Stimulated activated CD8-positive, alpha-beta memory T cell treated with anti-CD3 and anti-CD28 coated beads, Interleukin-15, amount 100 ng/mL, for 48 hours (primary cell): ENCODE results near the gene SAMD10.
"Not testable (repeated sequence)": the region's sequence is repeated elsewhere in the genome, so short reads cannot be mapped to it uniquely, and the experiment has no call there.

Experiments used
- DNase-seq, 2 donors: peaks; one replicate each; pipeline ENCODE4 v3.0.0-alpha.2; 2020; ENCODE audit warnings: low read depth in 2 of 2

Gene SAMD10

GRCh38 chr20:64001607-64002011 is 22.2 kb upstream of the SAMD10 start:
- no peak for DNase-seq

DNA sequence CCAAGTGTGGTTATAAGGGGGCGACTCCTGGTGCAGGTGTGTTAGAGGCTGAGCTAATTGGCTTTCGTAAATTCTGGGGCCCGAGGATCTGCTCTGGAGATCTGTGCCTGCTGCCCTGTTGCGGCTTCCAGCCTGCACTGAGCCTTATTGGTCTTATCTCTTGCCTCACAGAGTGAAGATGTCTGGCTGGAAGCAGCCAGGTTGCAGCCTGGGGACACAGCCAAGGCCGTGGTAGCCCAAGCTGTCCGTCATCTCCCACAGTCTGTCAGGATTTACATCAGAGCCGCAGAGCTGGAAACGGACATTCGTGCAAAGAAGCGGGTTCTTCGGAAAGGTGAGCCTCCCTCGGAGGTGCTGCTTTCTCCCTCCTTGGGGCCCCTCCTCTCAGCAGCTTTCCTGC is 21.5 kb upstream of the SAMD10 start:
- DNase-seq = no peak

GRCh38 chr20:63982937-63983336 is 3.5 kb upstream of the SAMD10 start:
- no peak for DNase-seq

DNA sequence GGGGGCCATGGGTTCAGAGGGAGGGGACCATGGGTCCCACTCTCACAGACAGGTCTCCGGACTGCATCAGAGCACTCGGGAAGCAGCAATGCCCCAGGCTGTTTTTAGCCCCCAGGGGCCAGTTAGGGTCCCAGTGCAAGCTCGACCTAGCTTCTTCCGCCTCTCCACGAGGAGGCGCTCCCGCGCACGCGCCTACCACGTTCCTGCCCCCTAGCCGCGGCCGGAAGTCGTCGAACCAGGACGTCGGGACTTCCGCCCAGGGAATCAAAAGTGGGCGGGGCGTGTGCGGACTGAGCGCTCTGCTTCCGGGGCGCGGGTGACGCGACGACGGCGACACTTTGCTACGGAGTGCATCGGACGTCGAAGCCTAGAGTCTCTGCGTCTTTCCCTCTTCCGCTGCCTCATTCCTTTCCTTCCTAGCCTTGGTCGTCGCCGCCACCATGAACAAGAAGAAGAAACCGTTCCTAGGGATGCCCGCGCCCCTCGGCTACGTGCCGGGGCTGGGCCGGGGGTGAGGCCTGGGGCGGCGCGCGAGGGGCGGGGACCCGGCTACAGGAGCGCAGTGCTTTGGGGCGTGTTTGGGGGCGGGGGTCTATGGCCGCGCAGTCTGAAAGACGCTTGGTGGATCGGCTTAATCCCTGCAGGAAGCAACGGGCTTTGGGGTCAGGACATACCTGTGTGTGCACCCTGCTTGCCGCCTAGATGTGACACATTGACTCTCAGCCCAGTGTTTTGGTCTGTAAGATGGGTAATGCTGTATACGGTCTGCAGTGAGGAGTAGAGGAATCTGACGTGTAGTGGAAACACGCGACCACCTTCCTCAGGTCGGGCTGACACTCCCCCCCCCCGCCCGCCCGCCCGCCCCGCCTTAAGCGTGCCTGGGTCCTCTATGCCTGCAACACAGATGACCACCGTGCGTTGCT is 1.6 kb upstream of the SAMD10 start, which contains the start of gene PRPF6:
PRPF6 (plus strand) TSS at position 327 of the 923 bp plus-strand sequence; CDS start at position 441, 114 bp downstream.
- DNase-seq = peak; percentile 93 to 96

DNA sequence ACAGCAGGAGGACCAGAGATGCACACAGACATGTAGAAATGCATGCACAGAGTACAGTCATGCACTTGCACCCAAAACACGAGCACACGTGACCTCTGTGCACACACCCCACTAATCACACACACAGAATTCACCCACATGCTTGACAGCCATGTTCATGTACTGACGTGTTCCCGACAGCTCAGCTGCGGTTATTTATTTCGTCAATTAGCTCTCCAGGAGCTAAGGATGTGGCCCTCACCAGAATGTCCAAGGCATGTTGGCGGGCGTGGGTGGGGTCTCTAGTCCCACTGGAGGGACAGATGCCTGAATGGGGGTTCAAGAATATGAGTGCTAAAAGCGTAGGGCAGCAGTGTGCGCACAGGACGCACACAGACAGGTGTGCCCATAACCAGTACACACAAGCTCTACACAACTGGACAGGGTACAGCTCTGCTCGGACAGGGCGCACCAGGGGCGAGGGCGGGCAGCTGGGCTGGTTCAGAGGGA is 919 bp upstream of the SAMD10 start:
- DNase-seq = peak in 1 of 2 donors; percentile 11

DNA sequence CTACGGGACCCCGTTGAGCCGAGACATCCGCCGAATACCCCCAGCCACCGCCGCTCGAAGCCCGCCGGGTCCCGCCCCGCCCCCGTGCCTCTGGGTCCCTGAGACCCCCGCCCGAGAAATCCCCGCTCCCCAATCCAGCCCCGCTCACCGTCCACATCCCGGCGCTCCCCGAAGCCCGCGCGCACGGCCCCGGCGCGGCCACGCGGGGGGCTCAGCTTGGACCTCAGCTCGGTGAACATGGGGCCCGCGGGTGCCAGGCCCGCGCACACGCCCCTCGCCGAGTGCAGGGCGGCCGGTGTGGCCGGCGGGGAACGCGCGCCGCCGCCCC is 249 bp downstream of the SAMD10 start:
- DNase-seq = no peak

DNA sequence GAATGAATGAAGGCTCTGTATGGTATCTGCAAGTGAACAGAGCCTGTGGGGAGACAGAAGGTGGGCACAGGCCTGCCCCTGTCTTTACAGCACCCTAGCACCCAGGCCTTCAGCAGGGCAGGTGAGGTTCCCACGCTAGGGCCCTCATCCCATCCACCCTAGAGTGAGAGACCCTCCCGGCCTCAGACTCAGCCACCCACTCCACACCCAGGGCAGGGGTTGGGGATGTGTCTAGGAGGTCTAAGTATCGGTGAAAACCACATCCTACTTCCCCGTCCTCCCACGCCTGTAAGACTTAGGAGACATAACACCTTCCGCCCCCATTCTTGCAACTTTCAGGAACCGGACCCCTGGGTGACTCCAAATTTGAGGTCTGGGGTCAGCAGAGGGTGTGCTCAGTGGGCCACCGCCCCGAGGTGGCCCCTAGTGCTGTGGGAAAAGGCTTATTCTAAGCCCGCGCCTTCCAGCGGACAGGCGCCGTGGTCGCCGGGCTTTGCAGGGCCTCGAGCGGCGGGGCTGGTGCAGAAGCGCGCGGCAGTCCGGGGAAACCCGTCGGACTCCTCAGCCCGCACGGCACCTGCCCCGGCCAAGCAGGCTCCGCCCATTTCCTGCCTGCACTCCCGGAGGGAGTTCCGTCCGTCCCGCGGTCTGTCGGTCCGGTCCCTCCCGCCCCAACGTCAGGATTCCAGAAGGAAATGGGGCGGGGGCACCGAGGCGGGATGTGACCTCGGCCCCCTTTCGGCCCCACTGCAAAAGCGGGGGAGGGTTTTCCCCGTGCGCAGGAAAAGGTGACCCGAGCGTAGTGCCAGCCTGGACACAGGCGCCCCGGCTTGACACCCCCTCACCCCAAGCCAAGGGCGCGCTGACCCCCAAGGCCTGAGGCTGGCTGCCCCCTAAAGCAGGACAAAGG is 868 bp downstream of the SAMD10 start:
- DNase-seq = peak; percentile 60 to 76

DNA sequence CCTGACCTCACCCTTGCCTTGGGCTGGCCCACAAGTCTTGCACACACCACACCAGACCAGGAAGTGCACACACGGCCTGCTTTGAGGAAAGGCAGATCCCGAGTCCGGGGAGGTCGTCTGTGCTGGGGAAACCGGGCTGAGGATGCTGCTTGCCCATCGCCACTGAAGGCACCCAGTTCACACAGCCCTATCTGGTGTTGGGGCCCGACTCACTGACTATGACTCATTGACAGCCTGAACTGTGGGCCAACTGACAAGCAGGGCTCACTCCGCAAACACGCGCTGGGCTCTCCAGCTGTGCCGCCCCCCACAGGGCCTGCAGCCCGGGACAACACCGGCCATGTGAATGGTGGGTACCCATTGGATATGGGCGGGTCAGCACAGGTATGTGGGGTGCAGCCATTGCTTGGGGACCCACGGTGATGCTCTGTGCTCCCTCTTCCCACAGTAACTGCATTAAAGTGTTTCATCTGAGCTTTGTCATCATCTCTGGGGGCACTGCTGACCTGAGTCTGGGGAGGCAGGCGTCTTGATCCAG is 1.6 kb downstream of the SAMD10 start:
- DNase-seq = peak; percentile 57 to 72

- no peak for DNase-seq
These were observed 2.3 kb downstream of the SAMD10 start for GRCh38 chr20:63976980-63977738.

DNA sequence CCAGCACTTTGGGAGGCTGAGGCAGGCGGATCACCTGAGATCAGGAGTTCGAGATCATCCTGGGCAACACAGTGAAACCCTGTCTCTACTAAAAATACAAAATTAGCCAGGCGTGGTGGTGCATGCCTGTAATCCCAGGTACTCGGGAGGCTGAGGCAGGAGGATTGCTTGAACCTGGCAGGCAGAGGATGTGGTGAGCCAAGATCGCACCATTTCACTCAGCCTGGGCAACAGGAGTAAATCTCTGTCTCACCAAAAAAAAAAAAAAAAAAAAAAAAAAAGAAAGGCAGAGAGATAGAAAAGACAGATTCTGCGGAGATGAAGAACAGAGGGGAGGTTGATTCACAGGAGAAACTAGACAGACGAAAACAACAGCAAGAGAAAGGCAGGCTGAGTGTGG is 2.9 kb downstream of the SAMD10 start:
- not testable (repeated sequence) for DNase-seq

GRCh38 chr20:63974402-63975200 is 4.8 kb downstream of the SAMD10 start:
- no peak for DNase-seq

- DNase-seq = peak; percentile 53 to 62
These were observed 5.6 kb downstream of the SAMD10 start for GRCh38 chr20:63973636-63974401.

GRCh38 chr20:63973160-63973479 is 6.3 kb downstream of the SAMD10 start:
- no peak for DNase-seq

DNA sequence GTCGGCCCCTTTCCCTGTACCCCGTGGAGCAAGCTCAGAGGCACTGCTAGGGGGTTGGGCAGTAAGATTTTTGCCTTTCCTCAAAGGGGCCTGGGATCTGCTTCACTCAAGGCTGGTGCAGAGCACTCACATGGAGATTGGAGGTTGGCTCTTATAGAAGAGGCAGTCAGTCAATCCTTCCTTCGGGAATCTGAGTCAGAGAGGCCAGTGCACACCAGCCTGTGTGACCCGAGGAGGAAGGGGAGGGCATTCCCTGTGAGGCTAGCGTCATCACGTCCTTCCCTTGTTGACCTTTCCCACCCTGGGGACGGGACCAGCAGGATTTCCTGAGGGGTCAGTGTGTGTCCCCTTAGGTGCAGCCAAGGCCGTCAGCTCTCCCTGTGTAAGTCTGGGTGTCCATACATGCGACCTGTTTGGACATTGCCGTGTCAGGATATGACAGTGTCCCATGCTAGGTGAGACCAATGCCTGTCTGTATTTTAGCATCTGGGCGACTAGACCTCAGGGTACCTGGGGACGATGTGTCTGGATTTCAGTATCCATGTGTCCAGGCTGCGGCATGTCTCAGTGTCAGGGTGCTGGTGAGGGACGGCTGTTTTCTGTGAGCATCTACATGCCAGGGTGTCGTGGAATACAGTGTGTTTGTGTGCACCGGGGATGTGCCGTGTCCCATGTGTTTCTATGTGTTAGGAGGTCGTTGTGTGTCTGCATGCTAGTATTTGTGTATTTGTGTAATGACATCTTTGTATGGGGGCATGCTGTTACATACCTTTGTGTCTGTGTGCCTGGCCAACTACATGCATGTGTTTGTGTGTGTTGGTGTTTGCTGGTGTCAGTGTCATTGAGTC is 6.9 kb downstream of the SAMD10 start:
- no peak for DNase-seq

DNA sequence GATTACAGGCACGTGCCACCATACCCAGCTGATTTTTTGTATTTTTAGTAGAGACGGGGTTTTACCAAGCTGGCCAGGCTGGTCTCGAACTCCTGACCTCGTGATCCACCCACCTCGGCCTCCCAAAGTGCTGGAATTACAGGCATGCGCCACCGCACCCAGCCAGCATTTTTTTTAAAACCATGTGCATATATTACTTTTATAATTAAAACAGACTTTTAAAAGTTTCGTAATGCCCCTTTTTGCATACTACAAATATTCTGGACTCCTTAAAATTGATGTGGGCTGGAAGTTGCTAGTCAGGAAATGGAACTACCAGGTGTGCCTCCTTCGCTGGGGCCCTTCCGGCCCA is 7.5 kb downstream of the SAMD10 start:
- DNase-seq = not testable (repeated sequence)

GRCh38 chr20:63970714-63971431 is 8.6 kb downstream of the SAMD10 start:
- DNase-seq = no peak

- peak in 1 of 2 donors; percentile 34 for DNase-seq
These were observed 9.4 kb downstream of the SAMD10 start, which contains the start of gene ZNF512B for GRCh38 chr20:63969838-63970713. ZNF512B (minus strand) TSS chr20:63969930; CDS start chr20:63967950, 1,980 bp downstream.
